COR-L47 (cell line): ENCODE results near the gene RBBP6.
A peak's percentile ranks its signal among the peaks of the same experiment; 100 is the strongest.
"Not testable (repeated sequence)": the region's sequence is repeated elsewhere in the genome, so short reads cannot be mapped to it uniquely, and the experiment has no call there.

Source experiments
- DNase-seq: peaks from one replicate; lab custom pipeline; 2025; lab: John Stamatoyannopoulos, UW

Gene RBBP6

GRCh38 chr16:24539295-24539849 lies at the start of gene RBBP6:
Gene RBBP6, plus strand, starts transcription at chr16:24539566. Its CDS starts 1,061 bp downstream, at chr16:24540627.
- DNase-seq = peak; percentile 96

GRCh38 chr16:24490866-24491265 lies 48.5 kb upstream of the RBBP6 start:
- no peak for DNase-seq

- DNase-seq = no peak
These were observed 47.6 kb upstream of the RBBP6 start for GRCh38 chr16:24491731-24492130.

GRCh38 chr16:24493821-24494220 lies 45.5 kb upstream of the RBBP6 start:
- no peak for DNase-seq

- not testable (repeated sequence) for DNase-seq
These were observed 44.2 kb upstream of the RBBP6 start for GRCh38 chr16:24495207-24495606.

GRCh38 chr16:24497440-24497839 lies 41.9 kb upstream of the RBBP6 start:
- DNase-seq = no peak

GRCh38 chr16:24499193-24499814 lies 40.1 kb upstream of the RBBP6 start:
- DNase-seq = no peak

GRCh38 chr16:24504472-24505345 lies 34.7 kb upstream of the RBBP6 start:
- DNase-seq = peak; percentile 11

GRCh38 chr16:24505959-24506358 lies 33.4 kb upstream of the RBBP6 start:
- no peak for DNase-seq

- no peak for DNase-seq
These were observed 31.3 kb upstream of the RBBP6 start for GRCh38 chr16:24507959-24508480.

- no peak for DNase-seq
These were observed 30.8 kb upstream of the RBBP6 start for GRCh38 chr16:24508614-24509013.

GRCh38 chr16:24509536-24509935 lies 29.8 kb upstream of the RBBP6 start:
- no peak for DNase-seq

- no peak for DNase-seq
These were observed 28.2 kb upstream of the RBBP6 start for GRCh38 chr16:24511174-24511573.

GRCh38 chr16:24511792-24512191 lies 27.6 kb upstream of the RBBP6 start:
- no peak for DNase-seq

- DNase-seq = no peak
These were observed 25.3 kb upstream of the RBBP6 start for GRCh38 chr16:24514096-24514495.

- no peak for DNase-seq
These were observed 24.2 kb upstream of the RBBP6 start for GRCh38 chr16:24515186-24515585.

GRCh38 chr16:24516900-24517669 lies 22.3 kb upstream of the RBBP6 start:
- peak; percentile 59 for DNase-seq

GRCh38 chr16:24518498-24518897 lies 20.9 kb upstream of the RBBP6 start:
- DNase-seq = no peak

GRCh38 chr16:24520983-24521382 lies 18.4 kb upstream of the RBBP6 start:
- DNase-seq = no peak

GRCh38 chr16:24522751-24523150 lies 16.6 kb upstream of the RBBP6 start:
- no peak for DNase-seq

GRCh38 chr16:24523569-24523968 lies 15.8 kb upstream of the RBBP6 start:
- no peak for DNase-seq
